ENCODE measurements around the gene OXT.

Gene OXT

GRCh38 chr20:3038454-3038853 is 33.0 kb upstream of the OXT start:
- no peak for DNase-seq (ENCODE audit: extremely low read depth, low read depth)
- no peak for TF ChIP-seq CTCF (IDR thresholded peaks at IDR 0.05; ENCODE audit: low read depth, low read length)

GRCh38 chr20:3039426-3039825 is 32.0 kb upstream of the OXT start:
- no peak for TF ChIP-seq CTCF (IDR thresholded peaks at IDR 0.05; ENCODE audit: low read depth, low read length)
- no peak for DNase-seq (ENCODE audit: extremely low read depth, low read depth)

GRCh38 chr20:3040086-3040485 is 31.3 kb upstream of the OXT start:
- TF ChIP-seq CTCF (IDR thresholded peaks at IDR 0.05; ENCODE audit: low read depth, low read length): no peak
- DNase-seq (ENCODE audit: extremely low read depth, low read depth): no peak

- TF ChIP-seq CTCF (IDR thresholded peaks at IDR 0.05; ENCODE audit: low read depth, low read length): no peak
- DNase-seq (ENCODE audit: extremely low read depth, low read depth): no peak
These were observed 29.5 kb upstream of the OXT start for GRCh38 chr20:3041854-3042409.

- no peak for DNase-seq (ENCODE audit: extremely low read depth, low read depth)
- TF ChIP-seq CTCF (IDR thresholded peaks at IDR 0.05; ENCODE audit: low read depth, low read length): no peak
These were observed 28.8 kb upstream of the OXT start for GRCh38 chr20:3042625-3043024.

- no peak for DNase-seq (ENCODE audit: extremely low read depth, low read depth)
- no peak for TF ChIP-seq CTCF (IDR thresholded peaks at IDR 0.05; ENCODE audit: low read depth, low read length)
These were observed 28.1 kb upstream of the OXT start, which contains the start of gene GNRH2 for GRCh38 chr20:3043322-3043721. Gene GNRH2, plus strand, starts transcription at chr20:3043622. Its CDS starts 793 bp downstream, at chr20:3044415.

- no peak for TF ChIP-seq CTCF (IDR thresholded peaks at IDR 0.05; ENCODE audit: low read depth, low read length)
- DNase-seq (ENCODE audit: extremely low read depth, low read depth): no peak
These were observed 27.0 kb upstream of the OXT start for GRCh38 chr20:3044336-3044965.

All from AG09319 (cell line).